SIG-M5 treated with dmso at 0.1 percent for 504 hours (cell line): ENCODE data around the gene PSMG4.

Experiments
- DNase-seq: peaks from one replicate; lab custom pipeline; 2025; ENCODE audit not compliant: unreplicated experiment; lab: John Stamatoyannopoulos, UW

The PSMG4 gene

DNA sequence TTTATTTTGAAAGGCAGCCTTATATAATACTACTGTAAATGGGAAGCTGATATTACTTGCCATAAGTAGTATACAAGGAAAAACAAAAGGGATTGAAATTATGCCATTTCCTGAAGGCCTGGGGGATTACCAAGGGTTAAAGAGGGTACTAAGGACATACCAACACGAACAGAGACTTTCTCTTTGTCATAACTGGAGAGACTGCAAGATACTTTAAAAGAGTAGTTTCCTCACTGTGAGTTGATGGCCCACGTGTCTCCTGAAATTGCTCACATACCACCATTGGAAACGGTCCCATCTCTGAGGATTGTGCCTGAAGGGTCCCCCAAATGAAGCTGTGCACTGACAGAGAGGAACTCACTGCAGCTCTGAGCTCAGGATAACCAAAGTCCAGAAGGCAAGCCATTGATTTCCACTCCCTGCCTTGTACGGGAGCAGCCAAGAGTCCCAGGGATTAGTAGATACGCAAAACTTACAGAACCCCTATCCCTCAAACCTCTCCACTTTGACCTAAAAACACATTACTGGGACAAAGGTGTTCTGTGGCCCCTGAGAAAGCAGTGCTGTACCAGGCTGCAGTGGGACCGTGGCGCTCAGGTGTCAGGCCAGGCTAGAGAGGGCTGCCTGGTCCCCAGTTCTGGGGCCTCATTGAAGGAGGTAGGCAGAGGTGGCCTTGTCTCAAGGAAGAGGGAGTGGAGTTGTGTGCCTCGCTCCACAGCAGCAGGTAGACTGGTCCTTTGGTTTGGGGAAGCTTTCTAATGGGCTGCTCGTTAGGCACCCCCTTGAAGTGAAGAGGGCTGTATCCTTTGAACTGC, 15.2 kb downstream of the PSMG4 start:
- no peak for DNase-seq

DNA sequence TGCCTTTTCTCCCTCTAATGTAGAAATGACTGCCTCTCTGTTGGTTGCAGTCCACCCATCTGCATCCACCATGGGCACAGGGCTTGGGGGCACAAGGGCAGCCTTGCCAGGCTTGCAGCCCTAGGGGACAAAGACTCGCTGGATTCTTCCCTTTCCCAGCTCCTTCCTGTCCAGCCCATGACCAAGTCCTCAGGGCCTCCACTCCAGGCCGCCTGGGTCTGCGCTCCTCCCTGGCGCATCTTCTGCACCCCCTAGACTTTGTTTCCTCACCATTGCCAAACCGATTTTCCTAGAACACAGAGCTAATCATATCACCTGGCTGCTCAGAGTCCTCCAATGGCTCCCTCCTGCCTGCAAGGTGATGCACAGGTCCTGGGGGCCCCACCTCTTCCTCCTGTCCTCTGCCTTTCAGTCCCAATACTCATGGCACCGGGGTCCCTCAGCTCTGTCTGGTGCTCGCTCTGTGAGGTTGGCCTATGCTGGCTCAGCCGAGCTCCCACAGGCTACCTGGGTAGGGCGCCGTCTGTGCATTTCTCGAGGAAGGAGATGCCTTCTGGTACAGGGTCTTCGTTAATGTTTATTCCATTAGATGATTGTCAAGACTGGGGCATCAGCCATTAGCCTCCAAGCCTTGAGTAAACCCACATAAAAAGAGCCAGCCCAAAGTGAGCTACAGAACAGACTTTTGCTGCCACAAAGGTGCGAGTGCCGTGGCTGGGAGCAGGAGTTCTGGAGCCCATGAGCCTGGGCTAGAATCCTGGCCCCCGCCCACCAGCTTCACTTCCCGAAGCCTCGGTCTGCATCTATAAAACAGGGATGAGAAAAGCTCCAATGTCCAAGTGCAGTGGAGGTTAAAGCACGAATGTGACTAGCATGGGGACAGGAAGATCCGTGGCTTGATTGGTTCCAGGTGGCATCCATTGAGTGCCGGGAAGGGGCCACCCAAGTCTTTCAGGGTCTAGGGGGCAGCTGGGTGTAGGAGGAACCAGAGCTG, 17.7 kb downstream of the PSMG4 start:
- DNase-seq = no peak

DNA sequence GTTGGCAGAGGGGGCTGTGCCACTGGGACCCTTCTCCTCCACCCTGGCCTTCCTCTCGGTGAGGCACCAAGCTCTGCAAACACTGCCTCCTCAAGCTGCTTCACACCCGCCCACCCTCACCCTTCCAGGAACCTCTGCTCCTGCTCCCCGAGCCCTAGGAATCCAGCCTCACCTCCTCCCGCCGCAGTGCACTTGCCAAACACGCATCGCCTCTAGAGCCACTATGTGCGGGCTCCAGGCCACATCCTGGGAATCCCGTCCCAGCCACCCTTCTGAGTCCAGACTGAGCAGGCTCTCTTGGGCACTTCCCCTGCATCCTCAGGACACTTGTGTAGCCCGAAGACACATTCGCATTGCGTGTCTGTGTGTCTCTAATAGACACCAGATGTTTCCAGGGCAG, 18.5 kb downstream of the PSMG4 start:
- no peak for DNase-seq

DNA sequence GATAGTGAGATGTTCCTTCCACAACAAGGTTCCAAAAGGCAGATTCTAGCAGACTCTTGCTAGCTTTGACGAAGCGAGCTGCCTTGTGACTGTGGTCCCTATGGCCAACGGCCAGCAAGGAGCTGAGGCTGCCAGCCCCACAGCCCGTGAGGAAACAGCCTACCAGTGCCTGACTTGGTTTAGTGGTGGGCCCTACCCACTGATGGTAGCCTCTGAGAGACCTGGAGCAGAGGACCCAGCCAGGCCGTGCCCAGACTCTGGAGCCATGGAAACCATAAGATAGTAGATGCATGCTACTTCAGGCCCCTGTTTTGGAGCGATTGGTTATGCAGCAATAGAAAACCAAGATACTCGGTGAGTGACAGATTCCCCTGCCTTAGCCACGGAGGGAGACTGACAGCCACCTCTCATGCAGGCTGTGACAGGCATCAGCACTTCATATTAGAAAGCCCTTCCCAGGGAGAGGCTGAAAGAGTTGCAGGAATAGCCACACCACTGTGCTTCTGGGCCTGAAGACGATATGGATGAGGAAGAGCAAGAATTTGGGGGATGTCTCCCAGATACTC, 19.2 kb downstream of the PSMG4 start:
- DNase-seq = no peak

DNA sequence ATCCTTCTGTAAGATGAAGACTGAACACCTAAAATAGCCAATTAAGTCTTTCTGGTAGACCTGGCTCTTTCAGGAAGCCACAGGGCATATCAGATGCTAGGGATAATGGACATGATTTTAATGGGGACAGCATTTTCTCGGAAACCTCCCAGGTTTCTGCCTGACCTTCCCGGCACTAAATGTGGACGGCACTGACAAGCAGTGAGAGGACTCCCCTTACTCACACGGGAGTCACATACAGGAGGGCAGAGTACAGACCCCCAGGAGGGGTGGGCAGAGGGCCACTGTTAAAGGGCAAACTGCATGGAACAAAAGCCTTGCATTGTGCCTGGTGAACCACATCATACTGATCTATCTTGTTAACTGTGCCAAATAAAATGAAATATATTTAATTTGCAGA, 19.9 kb downstream of the PSMG4 start:
- no peak for DNase-seq

DNA sequence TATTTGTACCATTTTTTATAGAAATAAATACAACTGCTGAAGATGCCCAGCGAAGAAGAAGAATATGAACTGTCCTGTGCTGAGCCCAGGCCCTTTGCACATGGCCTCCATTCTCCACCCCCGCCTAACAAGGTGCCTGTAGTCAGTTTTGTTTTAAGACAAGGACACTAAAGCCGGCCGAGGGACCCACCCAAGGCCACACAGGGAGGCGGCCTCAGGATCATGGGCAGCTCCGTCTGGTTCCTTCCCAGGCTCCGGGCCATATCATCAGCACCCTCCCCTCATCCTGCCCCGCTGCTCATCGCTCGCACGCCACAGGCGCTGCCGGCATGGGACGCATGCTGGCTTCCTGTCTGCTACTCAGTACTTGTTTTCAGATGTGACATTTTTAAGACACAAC, 21.3 kb downstream of the PSMG4 start:
- no peak for DNase-seq

DNA sequence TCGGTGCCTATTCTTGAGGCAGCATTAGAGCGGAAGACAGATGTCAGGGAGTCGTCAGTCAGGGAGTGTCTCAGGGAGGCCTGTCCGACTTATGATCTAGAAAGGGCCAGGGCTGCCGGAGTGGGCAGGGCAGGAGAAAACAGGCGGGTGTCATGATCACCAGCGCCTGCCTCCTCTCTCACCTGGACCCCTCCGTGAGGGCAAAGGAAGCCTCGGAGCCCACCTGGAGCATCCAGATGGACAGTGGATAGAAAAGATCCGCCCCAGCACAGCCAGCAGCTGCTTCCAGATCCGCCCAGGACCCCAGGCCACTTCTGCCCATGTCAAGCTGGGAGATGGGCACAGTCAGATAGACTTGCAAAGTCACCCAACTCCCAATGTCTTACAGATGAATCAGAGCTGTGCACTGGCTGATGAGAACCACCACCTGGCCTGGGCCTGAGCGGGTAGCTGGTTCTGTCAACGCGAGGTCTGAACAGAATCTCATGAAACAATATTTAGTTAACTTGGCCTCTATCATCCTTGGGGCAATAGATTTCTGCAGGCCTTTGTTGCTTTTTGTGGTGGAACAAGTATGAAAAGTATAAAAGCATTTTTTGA, 22.2 kb downstream of the PSMG4 start:
- DNase-seq = no peak

DNA sequence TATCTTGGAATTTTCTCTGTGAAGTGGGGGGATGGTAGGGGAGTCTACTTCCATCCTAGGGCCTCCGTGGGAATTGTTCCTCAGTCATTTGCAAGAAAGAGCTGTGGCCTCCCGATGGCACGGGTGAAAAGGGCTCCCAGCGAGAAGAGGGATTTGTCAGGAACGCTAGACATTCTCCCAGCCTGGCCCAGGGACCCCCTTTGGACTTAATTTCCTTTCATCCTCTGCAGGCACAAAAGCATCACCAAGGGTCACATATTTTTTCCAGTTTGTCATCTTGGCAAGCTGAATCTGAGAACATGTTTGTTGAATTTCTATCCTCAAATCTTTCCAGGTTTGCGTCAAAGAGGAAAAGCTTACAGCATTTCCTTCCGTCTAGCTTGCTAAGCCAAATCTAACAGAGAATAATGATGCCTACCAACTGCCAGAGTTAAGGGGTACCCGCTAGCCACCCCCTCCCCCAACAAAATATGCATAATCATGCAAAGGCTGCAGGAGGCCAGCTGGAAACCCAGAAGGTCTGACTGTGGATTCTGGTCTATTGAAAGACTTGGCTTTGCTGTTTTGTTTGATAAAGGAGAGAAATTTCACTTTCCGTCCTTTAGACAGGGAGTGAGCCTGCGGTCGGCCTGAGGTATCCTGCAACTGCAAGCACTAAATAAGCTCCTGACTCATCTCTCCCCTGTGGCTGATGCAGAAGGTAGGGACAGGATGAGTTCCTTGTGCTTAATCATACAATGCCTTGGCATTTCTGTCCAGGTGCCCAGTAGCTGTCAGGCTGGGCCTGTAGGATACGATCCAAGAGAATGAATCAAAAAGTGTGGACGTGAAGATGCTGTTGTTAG, 23.1 kb downstream of the PSMG4 start:
- no peak for DNase-seq

DNA sequence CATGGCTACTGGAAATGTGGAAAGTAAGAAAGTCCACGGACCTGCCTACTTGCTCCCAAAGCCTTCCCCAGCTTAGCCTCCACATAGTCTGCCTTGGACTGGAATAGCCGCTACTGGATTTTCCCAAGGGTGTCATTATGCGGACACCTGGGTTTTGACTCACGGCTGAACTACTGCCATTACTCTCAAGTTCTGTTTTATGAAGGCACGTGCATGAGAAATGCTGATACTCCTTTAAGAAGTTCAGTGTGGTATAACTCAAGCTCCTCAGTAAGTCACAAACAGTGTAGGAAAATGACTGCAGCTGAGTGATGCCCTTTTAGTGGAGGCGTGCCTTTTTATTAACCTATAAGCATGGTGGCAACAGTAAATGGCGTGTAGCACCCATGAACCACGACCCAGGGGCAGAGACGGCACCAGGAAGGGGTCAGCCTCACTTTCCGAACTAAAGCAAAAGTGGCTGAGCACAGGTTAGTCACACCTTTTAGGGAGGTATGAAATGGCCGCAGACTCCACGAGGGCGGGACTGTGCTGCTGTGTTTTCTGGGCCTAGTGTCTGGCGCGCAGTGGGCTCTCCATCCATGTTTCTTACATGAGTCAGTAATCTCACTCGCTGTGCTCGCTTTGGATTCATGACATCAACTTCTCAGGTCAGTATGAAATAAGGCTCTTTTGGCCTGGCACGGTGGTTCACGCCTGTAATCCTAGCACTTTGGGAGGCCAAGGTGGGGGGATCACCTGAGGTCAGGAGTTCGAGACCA, 23.9 kb downstream of the PSMG4 start:
- no peak for DNase-seq

DNA sequence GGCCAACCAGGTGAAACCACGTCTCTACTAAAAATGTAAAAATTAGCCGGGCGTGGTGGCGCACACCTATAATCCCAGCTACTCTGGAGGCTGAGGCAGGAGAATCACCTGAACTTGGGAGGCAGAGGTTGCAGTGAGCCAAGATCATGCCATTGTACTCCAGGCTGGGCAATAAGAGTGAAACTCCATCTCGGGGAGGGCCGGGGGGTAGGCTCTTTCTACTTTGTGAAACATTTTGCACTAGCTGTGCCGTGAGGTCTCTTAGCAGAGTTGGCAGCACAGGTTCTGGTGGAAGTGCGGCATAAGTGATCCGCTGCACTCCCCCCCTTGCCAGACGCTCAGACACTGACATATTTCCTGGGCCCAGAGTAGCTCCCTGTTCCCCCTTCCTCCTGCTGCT, 24.5 kb downstream of the PSMG4 start:
- no peak for DNase-seq

DNA sequence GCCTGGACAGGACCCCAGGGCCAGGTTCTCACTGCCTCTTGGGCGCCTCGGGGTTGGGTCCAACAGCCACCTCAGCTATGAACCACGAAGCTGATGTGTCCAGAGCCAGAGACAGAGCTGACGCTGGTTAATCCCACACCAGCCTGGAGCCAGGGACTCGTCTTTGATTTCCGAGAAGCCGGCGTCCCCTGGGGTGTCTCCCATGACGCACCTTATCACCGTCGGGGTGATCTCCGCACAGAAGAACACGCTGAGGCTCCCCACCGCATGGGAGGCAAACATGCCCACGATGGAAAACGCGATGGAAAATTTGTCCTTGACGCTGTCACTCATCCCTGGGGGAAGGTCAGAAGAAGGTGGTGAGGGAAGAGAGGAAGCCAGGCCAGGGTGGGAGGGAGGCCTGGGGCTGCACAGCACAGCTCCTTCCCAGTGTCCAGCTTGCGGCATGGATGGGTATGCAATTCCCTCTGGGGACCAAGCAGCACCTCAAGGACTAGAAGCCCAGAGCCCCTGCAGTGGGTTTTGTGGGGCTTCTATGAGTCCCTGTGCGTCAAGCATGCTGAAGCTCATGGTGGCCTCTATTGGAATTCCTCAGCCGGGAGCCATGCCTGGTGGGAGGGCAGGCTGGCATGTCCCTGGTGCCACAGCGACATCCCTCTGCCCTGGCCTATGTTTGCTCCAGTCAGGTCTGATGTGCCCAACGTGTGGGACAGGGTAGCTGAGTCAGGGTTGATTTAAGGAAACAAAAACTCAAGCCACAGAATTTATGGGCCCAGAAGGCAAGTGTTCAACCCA, 25.1 kb downstream of the PSMG4 start:
- no peak for DNase-seq

DNA sequence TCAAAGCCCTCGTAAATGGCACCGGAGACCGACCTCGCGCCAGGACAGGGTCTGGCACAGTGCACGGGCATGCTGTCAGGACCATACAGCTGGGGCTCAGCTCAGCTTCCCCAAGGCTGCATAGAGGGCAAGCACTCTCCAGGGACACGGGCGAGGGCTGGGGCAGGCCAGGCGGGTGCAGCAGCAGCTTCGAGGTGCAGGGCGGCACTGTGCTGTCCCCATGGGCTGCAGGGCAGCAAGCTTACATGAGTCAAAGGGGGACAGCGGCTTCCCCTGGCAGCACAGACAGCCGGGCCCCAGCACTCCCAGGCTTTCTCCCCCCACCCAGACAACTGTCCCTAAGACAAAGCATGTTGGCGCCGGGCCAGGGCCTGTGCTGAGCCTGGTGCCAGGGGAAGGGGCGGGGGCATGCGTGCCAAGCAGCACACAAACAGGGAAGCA, 25.7 kb downstream of the PSMG4 start:
- no peak for DNase-seq

DNA sequence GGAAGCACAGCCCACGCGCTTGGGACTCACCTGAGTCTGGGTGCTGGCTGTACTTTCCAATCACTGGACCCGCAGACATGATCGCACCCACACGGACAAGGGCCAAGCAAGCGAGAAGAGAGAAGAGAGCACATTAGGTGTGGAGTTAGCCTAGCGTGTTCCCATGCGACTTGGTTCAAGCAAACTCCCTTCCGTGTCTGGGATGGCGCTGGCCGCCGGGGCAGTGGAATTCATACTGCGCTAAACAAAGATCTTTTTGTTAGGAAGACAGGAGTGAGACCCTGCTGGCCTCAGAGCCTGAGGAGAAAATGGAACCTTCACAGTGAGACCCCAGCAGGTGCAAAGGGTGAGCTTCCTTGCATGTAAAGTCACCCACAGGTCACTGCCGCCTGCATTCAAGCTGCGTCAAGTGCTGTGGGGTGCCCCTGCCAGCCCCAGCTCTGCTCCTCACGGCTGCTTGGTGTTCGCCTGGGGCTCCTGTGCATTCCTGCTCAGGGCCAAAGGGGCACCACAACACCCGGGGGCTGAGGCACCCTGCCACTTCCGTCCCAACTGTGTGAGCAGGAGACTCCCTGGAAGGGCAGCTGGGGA, 26.4 kb downstream of the PSMG4 start:
- DNase-seq = no peak

DNA sequence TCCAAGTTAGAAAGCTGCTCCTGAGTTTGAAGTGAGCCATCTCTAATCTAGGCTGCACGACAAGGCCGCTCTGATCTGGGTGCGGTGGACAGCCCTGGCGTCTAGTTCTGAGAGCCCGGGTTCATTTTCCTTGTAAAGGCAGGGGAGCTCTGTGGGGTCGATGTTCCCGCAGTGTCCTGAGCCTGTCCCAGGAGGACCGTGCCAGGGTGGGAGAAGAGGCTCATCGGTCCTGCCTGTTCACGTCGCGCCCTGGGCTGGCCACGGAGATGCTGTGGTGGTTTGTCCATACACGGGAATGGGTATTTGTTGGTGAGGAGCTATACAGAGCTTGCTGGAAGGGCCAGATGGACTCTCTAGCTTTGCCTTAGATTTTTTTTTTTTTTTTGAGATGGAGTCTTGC, 27.0 kb downstream of the PSMG4 start:
- no peak for DNase-seq

DNA sequence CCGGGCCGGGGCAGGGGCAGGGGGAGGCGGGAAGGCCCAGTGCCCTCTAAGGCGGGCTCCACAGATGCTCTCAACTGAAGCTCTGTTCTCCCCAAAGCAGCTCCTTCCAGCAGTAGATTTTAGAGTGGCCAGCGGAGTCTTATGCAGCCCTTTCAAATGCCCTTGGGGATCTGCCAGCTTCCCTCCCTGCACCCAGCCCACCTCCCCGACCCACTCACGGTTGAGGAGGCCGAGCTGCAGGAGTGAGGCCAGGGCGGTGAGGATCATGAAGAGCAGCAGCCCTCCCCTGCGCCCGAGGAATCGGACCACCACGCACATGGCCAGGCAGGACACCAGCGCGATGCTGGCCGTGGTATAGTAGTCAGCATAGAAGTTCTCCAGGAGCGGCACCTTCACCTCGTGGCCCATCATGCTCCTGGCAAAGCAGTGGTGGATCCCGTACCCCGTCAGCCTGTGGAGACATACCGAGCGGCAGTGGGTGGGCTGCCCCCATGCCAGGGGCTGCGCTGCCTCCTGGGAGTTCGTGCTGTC, 28.0 kb downstream of the PSMG4 start:
- DNase-seq = no peak

DNA sequence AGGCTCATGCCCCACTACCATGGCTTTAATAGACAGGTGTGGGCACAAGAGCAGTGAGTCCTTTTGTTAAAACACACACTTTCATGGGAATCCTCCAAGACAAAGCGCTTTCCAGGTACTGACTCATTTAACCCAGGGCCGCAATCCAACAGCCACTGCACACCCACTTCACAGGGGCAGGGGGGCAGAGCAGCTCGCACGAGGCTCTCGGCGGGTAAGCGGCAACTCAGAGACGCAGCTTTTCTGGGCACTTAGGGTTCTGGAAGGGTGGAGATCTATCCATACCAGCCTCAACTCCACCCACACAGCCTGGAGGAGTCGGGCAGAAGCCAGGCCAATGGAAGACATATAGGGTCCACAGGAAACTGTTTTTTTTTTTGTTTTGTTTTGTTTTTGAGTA, 28.6 kb downstream of the PSMG4 start:
- no peak for DNase-seq

DNA sequence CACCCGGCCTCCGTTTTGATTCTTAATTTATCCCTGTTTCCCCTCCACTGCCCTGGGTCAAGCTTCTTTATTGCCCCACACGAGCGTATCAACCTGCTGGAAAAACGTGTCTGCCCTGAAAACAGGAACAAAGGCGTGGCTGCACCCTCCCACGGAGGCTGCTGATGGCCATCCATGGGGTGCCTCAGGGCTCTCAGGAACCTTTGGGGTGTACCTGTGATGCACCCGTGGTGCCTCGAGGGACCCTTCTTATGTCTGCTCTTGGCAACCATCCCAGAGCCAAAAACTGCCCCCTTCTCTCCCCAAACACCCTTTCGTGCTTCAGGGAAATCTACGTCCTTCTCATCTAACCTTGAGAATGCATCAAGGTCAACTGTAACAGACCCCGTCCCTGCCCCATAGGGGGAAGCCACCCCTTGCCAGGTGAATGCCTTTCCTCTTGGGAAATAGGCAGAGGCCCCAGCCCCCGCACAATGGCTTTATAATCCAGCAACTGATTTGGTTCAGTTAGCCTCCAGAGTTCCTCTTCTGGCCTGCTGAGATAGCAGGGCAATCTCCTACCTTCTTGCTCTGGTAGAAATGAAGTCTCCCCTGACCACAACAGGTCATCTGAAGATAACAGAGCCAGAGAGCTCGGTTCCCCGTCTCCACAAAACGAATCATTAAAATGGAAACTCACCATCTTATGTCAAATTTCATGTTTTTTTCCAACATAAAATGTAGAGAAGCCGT, 29.4 kb downstream of the PSMG4 start:
- no peak for DNase-seq
